DND-41 (cell line): ENCODE results near the gene KRT86.

Experiments
- CTCF ChIP-seq: IDR thresholded peaks from 2 replicates; pipeline ENCODE4 v1.5.1; 2012; ENCODE audit warnings: borderline replicate concordance, low read length, moderate library complexity, mild to moderate bottlenecking; ENCODE audit not compliant: poor library complexity, severe bottlenecking; ENCODE audit errors: extremely low read depth
- EZH2 ChIP-seq: IDR thresholded peaks from 3 replicates; pipeline ENCODE4 v1.6.1; 2012; ENCODE audit warnings: borderline replicate concordance, low read depth, mild to moderate bottlenecking, moderate library complexity, low read length, inconsistent platforms; ENCODE audit not compliant: severe bottlenecking

DNA sequence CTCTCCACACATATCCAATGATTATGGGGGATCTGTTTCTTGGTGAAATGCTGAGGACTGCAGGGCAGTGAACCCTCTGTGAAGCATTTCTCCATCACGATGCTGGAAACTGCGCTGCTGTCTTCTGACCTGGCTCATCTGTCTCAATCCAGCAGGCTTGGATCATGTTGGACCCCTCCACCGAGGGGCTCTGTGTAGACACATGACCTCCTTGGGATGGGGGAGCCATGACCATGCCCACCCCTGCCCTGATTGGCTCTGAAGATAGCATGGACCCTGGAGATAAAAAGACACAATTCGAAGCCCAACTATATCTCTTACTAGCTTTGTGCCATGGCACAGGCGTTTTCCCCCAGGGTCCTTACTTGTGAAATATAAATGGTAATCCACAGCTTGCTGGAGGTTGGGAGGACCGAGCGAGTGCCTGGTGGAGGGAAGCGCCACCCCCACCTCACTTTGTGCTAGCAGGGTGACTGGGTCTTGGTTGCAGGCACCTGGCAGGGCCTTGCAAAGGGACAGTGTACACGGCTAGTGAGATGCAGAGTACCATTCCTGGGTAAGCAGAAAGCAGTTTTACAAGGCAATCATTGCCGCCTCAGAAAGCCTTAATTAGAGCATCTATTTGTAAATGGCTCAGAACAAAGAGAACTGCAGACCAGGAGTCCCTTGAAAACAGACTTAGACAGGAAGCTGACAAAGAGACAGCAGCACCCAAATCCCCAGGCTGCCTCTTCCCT is 49.1 kb downstream of the KRT86 start:
- TF ChIP-seq CTCF (no peak), EZH2 (no peak)
